Ramos (cell line): ENCODE data around the gene SCG2.

Source experiments
- in situ Hi-C: fragments of 300-500 bp; cut with MboI; formaldehyde crosslinking; loops from one replicate; pipeline ENCODE4 v1.14.3; 2022; ENCODE audit warnings: low sequenced_read_pairs; ENCODE audit not compliant: unreplicated experiment

The SCG2 gene, protein sequence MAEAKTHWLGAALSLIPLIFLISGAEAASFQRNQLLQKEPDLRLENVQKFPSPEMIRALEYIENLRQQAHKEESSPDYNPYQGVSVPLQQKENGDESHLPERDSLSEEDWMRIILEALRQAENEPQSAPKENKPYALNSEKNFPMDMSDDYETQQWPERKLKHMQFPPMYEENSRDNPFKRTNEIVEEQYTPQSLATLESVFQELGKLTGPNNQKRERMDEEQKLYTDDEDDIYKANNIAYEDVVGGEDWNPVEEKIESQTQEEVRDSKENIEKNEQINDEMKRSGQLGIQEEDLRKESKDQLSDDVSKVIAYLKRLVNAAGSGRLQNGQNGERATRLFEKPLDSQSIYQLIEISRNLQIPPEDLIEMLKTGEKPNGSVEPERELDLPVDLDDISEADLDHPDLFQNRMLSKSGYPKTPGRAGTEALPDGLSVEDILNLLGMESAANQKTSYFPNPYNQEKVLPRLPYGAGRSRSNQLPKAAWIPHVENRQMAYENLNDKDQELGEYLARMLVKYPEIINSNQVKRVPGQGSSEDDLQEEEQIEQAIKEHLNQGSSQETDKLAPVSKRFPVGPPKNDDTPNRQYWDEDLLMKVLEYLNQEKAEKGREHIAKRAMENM

DNA sequence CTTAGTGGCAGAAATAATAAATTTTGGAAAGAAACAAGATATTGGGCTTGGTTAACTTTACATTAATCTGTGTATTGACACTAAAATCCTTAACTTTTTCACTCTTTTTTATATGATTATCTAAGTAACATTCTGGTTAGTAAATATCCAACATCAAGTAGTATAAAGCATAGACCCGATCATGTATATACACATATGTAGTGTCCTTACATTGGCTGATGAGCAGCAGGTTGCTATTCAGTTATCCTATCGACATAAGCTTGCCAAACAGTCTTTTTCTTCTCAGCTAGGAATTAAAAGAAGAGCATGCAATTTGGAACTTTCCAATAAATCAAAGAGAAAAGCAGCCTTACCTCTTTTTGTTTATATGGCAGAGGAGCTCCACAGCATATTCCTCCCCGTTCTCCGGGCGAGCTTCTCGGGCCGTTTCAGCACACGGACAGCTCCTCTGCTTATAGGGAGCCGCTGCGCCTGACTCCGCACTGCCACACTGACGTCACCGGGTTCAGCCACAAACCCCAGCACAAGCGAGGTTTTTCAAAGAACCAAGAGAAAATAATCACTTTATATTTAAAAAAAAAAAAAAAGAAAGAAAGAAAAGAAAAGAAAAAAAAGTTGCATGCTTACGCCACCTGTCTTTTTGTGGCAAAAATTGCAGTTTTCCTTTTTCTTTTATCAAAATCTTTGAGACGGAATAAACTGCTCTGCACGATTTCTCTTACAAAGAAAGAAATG is at the start of gene SCG2:
TSS of gene SCG2 (minus strand) at position 430 of the 735 bp plus-strand sequence. CDS start 3,079 bp downstream, outside the sequence.
- in situ Hi-C loops = no loop called here

DNA sequence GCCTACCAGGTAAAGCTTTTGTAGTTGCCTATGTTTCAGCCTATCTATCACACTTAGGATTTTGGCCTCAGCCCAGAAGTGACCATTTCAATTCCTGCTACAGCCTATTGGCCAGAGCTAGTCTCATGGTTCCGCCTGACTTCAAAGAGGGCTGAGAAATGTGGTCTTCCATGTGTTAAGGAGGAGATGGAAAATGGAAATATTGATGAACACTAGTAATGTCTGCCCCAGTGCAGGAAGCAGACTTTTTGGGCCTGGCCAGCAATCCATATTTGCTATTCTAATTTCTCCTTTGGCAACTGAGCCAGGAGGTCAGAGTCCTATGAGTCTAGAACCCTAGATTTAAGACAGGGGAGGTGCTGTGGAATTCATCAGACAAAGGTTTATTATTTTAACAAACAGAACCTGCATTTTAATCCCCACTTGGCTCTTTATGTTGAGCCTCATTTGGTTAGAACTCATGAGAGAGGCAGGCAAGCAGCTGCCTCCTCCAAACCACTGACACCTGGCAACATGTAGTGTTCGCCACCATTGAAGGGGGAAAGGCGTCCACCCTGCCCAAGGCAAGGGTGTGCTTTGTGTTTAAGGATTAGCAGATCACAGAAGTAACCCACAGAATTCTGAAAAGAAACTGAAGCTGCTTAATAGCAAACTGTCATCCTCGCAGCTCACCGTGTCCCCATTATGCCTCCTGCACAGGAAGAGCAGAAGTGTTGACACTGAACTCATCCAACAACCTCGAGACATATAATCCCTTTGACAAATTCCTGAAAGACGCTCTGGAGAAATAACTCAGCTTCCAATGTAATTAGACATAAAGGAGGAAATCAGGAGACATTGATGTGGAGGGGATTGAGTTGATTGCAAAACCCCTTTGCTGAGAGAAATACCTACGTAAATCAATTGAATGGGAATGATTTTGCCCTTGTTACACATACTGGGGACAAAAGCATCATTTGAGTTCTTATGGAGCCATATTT is 47.7 kb upstream of the SCG2 start:
- in situ Hi-C loops = no loop called here

DNA sequence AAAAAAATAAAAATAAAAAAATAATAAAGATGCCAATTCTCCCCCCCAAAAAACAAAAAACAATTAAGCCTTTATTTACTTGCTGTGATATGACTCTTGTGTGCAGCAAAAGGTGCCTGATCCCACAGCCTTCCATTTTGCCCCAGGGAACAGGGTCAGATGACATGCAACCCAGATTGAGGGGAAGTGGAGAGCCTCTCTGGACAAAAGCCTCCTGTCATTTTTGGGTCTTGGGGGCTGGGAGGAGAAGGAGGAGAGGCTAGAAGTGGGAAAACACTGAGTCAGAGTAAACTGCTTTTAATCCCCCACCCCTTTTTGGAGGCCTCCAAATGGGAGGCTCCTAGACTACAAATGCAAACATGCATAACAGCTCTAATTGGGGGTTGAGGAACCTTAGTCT is 46.6 kb upstream of the SCG2 start:
- in situ Hi-C loops = no loop called here

DNA sequence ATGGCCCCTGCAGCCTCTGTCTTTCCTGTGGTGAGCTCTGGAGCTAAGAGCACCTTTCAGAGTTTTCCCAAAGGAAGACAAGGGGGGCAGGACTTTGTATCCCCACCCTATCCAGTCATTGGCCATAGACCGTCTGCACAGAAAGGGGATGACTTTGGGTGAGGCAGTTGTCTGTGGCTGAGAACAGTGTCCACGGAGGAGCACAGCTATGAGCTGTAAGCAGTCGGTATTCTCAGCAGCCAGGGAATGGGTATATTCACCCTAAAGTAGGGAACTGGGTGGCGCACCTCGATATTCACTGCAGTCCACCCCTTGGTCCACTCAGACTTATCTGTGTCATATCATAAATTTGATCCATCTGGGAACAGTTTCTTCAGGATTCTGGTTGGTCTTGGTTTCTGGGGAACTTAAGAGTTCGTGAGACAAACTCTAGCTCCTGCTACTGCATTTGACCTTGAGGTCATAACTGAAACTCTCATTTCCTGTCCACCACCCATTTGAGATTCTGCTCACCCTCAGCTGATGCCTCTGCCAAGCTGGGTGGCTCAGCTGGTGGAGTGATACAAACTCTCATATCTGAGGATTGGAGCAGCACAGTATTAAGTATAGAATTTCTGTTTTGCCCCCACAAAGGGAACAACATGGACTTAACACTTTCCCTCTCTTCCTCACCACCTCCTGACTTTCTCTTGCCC is 45.2 kb upstream of the SCG2 start:
- in situ Hi-C loops = no loop called here

DNA sequence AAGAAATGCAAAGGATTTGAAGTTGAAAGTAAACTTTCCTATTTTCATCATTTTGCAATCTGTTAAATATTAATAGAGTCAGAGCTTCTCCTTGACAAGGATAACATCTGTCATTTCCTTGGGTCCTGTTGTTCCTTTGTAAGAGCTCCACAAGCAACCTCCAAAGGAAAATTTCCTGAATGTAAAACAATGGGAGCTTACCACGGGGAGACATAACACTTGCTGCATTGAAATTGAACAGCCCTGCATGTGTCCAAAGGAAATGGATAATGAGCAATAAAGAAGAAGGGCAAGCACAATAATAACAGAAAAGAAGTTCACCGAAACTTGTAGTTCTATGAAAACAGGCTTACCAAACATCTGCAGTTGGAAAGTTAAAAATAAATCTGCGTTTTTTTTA is 42.0 kb upstream of the SCG2 start:
- in situ Hi-C loops = no loop called here

DNA sequence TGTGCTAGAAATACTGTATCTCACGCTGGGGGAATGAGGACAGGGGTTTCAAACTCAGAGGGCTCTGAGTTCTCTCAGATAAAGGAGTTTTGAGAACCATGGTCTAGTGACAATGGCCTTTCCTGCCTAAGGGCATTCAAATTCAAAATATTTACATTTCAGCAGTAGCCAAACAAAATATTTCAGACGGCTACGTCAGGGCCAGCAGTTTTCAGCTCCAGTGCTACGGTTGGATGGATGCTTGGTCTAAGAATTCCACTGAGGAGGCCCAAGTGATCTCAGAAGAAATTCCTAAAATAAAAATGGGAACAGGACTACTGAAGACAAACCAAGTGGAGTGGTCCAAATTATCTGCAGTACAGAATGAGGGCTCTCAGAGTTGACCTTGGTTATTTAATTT is 41.1 kb upstream of the SCG2 start:
- in situ Hi-C loops = no loop called here

DNA sequence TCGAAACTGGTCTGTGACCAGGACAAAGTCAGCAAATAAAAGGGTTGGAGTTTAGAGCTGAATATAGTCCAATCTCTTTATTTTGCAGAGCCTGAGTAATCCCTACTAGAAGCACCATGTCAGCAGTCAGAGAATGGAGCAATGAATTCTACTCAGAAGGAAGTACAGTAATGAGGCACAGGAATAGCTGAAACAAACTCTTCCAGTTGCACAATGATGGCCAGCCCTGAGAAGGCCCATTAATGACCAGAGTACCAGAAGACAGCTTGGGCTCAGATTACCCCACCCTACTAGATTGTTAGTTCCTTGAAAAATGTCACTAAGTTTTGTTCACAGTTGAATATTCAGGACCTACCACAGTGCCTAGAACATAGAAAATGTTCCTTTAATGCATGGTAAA is 40.3 kb upstream of the SCG2 start:
- in situ Hi-C loops = no loop called here

DNA sequence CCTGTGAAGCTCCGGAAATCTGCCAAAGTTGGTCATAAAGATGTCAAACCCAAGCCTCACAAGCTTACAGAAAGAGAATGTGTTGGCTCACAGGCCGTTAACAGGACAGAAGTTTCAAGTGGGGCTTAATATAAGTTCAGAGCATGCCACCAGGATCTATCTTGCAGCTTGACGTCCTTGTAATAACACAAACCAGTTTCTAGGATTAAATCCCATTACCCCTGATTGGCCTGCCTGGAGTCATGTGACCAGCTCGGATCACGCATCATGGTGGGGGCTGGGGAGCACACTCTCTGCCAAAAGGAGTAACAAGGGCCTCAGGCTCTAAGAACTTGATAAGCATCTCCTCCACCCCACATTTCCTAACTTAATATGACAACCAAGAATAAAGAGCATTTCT is 38.9 kb upstream of the SCG2 start:
- in situ Hi-C loops = no loop called here

DNA sequence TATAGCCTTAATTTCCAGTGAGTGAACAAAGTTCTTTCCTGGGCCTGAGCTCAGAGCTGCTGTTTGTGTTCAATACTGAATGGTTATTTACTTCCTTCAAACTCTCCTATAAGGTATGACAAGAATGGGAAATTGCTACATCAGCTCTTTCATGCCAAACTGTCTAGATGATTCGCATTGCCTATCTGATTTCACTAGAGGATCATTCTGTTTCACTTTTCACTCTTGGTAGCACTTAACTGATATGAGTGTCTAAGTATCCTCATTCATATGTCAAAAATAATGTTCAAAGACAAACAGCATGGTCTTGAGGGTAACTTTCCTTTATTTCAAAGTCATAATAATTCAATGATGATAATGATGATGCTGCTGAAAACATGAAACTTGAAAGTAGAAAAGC is 32.9 kb upstream of the SCG2 start:
- in situ Hi-C loops = no loop called here

DNA sequence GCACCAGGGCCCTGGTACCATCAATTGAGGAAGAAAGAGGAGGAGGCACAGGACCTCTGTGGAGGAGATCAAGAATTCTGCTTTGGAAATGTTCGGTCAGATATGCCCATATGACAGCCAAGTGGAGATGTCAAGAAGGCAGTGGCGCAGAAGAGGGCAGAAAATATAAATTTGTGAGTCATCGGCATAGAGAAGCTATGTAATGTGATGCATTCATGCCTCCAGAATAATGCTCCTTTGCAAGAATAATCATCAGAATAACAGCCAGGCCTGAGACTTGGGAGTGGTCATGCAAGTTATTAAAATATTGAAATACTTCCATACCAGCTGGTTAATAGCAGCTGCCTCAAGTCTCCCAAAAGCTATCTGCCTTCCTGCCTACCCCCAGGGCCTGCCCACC is 32.1 kb upstream of the SCG2 start:
- in situ Hi-C loops = no loop called here

DNA sequence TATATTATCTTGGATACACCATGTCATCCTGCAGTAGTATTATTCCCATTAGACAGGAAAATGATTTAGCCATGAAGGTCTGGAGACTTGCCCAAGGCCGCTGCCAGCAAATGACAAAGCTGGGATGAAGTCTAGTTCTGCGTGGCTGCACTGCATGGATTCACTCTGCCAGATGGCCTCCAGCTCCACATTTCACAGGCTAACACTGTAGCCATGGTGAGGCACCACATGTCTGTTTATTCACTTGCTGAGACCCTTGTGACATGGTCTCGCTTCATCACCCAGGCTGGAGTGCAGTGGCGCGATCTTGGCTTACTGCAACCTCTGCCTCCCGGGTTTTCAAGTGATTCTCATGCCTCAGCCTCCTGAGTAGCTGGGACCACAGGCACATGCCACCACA is 31.5 kb upstream of the SCG2 start:
- in situ Hi-C loops = no loop called here

DNA sequence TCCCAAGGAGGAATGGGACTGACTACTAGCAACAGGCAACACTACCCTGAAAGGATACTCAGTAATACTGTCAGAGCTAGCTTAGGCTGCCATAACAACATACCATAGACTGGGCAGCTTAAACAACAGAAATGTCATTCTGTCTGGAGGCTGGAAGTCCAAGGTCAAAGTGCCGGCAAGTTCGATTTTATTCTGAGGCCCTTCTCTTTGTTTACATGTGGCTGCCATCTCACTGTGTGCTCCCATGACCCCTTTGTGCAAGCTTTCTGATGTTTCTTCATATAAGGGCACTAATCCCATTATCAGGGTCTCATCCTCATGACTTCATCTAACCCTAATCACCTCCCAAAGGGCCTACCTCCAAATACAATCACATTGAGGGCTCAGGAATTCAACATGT is 30.7 kb upstream of the SCG2 start:
- in situ Hi-C loops = no loop called here

DNA sequence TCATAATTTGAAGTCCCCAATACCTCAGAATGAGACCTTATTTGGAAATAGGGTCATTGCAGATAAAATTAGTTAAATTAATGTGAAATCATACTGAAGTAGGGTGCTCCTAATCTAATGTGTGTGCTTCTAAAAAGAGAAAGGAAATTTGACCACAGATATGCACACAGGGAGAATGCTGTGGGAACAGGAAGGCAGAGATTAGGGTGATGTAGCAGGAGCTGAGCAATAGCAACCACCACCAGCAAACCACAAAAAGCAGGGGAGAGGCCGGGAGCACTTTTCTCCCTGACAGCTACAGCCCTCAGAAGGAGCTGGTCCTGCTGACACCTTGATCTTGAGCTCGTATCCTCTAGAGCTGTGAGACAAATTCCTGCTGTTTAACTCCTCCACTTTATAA is 24.6 kb upstream of the SCG2 start:
- in situ Hi-C loops = no loop called here

DNA sequence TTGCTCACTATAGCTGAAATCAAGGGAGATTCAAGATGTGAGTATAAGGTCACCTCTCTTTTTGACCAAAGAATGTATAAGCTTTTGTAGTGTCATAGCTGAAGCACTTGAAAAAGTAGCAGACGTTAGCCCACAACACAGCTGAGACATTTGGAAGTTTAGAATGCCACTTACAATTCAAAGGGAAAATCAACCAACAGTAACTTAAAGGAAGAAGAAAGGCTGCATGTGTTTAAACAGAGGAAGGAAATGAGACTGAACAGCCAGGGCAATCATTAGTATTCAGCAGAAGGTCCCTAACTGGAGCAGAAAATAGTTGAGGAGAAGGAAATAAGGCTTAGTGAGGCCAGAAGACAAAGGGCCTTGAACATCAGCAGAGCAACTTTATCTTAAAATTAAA is 23.5 kb upstream of the SCG2 start:
- in situ Hi-C loops = no loop called here

DNA sequence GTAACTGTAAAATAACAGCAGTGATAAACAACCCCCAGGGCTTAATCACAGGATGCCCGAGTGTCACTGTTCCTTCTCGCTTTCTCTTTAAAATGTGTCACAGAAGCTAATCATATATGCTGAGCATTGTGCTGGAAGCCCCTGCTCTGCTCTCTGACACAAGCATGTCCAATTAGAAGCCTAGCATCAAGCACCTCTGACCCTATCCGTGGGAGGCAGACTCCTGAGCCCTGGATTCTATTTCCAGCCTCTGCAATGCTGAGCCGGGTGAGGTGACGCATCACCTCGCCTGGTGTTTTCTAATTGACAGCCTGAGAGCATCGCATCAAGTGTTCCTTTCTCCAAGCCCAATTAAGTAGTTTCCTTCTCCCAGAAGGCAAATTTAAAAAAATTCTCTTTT is 19.7 kb upstream of the SCG2 start:
- in situ Hi-C loops = no loop called here

DNA sequence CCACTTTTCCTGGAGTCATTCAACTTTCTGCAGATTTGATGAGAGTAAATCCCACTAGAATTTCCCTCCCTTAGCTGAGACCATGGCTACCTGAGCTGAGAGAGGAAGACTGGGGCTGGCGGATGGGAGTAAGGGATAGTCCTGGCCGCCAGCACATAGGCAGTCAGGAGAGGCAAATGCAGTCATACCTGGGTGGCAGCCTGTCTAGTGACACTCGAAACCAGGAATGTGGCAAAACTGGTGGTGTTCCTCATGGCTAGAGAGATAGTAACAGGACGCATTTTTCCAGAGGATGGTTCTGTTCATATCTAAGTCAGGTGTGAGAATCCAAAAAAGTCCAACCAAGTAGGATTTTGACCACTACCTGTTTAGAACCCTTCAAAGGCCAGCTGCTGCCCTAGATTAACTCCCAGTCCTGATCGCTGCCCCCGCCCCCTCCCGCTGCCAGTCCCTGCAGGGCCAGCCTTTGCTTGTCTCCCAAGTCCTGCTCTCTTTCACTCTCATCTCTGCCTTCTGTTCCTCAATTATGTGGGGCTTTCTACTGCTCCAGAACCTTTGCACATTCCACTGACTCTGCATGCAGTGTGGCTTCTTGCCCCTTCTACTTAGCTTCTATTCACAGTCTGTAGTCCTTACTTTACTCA is 17.4 kb upstream of the SCG2 start:
- in situ Hi-C loops = no loop called here

DNA sequence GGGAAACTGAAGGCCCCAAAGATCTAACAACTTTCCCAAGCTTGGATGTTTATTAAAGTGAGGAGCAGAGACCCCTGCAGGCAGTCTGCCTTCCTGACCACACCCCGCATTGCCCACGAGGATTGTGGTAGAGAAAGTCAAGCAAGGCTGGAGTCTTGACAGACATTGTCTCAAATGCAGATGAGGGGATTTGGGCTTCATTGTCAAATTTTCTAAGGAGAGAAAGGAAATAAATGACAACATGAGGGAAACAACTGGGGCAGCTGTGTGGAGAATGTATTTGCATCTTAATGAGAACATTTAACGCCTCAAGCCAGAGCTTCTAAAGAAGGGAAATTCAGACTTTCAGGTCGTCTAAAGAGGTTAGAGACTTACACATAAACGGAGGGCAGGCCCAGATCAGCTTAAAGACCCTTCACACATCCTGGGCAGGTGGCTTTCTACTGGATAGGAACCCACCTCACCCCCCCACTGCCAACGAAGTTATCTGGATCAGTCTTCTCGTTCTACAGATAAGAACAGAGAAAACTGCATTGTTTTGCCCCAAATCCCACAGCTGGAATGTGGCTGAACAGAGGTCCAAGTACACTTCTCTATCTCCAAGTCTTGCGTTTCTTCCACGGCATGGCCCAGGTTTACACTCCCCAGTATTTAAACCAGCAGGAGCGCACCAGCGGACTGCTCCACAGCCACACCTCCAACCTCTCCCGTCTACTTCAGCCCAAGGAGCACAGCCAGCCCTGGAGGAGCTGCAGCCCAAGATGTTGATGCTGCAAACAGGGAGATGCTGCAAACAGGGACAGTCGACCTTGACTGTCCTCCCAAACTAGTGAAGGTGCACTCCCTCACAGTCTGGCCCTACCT is 16.2 kb upstream of the SCG2 start:
- in situ Hi-C loops = no loop called here

DNA sequence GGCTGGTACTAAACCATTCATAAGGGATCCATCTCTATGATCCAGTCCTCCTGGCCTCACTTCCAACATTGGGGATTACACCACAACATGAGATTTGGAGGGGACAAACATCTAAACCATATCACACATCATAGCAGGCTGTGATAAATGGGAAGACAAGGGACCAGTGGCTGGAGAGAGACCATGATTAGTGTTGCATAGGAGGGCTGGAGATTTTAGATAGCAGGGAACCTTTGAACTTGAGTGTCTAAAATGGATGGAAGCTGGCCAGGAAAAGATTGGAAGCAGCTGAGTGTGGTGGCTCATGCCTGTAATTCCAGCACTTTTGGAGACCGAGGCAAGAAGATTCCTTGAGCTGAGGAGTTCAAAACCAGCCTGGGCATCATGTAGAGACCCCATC is 12.4 kb upstream of the SCG2 start:
- in situ Hi-C loops = no loop called here
